A549 treated with ZK216348 at 1 μM for 4 hours (cell line): Measurements from ENCODE around the gene RAB3D. TPM values are rescaled to one million over a fixed set of nuclear protein-coding genes. Genes with fewer than 3 reads are reported as not detected.

Experiments used
- total RNA-seq: library from RNA; stranded (reverse); fragments of 200-300 nt; extraction: Qiagen RNA extraction; gene quantifications from 5 replicates; pipeline ENCODE4 v1.2.3, GENCODE V29; 2022; ENCODE audit warnings: low read depth

The RAB3D gene, protein sequence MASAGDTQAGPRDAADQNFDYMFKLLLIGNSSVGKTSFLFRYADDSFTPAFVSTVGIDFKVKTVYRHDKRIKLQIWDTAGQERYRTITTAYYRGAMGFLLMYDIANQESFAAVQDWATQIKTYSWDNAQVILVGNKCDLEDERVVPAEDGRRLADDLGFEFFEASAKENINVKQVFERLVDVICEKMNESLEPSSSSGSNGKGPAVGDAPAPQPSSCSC
- 3.2 to 4.8 TPM (median 3.7 TPM) in 5 replicates for total RNA-seq

DNA sequence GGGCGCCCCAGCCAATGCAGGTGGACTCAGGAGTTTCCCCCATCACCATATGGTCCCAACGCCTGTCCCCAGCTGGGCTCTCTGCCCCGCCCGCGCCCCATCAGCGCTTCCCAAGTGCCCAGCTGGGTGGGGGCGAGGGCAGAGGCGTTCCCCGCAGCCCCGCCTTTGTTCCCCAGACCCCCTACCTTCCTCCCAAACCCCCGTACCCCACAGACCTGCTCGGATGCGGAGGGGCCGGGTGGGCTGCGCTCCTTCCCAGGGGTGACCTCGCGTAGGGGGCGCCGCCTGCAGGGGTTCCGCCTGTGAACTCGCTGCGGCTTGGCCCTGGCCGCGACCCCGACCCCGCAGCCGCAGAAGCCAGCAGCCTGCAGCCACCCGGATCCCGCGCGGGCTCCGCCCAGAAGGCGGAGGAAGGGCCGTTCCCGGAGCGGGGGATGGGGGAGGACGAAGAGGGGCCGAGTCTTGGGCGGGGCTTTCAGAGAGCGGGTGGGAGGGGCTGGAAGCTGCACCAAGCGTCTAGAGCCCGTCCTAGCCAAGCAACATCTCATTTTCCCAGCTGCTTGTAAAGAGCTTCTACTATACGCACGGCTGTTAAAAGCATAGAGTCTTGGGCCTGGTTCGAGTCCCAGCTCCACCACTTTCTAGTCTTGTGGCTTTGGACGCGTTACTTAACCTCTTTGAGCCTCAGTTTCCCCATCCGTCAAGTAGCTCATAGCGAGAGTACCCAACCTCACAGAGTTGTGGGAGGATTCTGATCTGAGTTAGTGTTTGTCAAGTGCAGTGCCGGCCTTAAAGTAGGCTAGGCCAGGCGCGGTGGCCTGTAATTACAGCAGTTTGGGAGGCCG, at the start of gene RAB3D:
RAB3D (minus strand) TSS at position 404 of the 845 bp plus-strand sequence. CDS start 2,258 bp downstream, outside the sequence.

DNA sequence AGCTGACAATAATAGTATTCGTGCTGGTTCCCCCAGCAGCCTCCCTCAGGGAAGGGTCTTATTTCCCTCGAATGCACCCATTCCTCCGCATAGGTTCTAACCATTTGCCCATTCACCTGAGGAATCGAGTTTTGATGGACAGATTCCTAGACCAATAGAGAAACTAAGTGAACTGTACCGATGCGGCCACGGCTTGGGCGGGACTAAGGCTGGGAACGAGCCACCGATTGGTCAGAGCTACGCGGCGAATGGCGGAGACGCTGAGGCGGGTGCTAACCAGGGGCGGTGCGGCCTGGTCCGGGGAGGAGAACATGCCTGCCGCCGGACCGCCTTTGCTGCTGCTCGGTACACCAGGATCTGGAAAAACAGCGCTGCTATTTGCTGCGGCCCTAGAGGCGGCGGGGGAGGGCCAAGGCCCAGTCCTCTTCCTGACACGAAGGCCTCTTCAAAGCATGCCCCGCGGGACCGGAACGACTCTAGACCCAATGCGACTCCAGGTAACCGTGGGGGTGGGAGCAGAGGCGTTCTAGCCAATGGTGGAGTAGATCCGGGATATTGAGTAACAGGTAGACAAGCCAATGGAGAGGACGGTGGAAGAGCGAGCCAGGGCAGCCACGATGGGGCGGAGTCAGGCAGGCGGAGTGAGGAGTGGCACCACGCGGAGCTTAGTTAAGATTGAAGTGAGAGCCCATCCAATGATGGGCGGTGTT, 35.1 kb upstream of the RAB3D start, which contains the start of gene SWSAP1:
SWSAP1 (plus strand) TSS at position 234 of the 710 bp plus-strand sequence; CDS start at position 249, 15 bp downstream.

DNA sequence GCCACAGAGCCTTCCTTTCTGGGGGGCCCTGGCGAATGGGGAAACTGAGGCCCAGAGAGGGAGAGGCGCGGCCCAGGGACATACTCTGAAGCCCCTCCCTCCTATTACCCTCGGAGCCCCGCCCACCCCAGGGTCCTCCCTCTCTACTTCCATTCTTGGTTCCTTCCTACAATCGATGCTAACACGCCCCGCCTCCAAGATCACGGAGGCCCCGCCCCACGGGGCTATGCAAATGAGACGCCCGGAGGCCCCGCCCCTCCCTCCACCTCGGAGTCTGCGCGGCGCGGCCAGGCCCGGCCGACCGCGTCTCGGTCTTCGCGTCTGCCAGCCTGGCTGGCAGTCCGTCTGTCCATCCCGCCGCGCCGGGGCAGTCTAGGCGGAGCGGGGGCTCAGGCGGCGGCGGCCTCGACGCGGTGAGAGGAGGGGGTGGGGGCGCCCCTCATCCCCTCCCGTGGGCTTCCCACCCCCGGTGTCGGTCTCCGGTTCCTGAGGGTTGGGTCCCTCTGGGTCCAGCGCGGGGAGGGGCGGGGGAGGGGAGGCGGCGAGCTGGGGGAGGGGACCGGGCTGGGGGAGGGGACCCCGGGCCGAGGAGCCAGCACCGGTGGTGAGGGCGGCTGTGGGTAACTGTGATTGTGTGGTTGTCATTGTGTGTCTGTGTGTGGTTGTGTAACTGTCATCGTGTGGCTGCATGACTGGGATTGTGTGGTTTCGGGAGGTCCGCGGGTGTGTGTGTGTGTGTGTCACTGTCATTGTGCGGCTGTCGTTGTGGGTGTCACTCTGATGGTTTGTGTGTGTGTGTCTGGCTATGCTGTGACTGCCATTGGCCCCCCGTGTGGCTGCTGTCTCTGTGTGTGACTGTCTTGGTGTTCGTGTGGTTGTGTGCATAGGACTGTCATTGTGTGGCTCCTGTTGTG, 16.0 kb upstream of the RAB3D start, which contains the start of gene PLPPR2:
PLPPR2 (plus strand) TSS at position 273 of the 914 bp plus-strand sequence. CDS start 2,242 bp downstream, outside the sequence.

DNA sequence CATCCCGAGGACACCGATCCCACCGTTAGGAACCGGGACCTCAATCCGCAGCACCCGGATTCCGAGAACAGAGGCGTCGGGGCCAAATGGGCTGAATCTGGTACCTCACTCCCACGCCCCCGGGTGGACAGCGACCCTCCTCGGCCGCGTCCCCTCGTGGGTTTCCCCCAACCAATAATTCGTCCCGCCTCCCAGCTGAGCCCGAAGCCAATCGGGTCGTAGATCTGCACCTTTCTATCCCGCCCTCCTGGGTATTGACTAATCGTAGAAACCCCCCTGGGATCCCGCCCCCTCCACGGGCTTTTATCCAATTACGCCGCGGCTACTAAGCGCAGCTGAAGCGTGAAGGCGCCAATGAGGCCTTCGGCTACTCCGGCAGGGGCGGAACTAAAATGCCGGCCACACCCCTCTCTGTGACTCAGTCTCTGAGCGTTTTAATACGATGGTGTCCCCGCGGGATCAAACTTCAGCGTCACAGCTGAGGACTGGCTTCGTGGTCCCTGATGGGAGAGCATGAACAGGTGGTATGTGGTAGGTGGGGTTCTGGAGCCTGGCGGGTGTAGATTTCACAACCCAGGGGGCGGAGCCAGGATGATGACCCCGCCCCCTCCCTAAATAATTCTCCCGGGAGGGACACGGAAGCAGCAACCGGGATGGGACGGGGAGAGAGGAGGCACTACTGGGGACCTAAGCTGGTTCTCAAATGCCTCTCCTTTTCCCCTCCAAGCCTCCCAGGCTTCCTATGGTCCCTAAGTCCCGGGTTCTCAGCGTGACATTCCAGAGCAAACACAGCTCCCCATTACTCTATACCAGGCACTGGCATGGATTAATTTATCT, 6.9 kb upstream of the RAB3D start, which contains the start of the genes CCDC159 and TMEM205:
CCDC159 (plus strand) TSS at position 416 of the 837 bp plus-strand sequence; CDS start at position 504, 88 bp downstream.
TMEM205 (minus strand) TSS at position 165 of the 837 bp plus-strand sequence. CDS start 649 bp downstream, outside the sequence.

DNA sequence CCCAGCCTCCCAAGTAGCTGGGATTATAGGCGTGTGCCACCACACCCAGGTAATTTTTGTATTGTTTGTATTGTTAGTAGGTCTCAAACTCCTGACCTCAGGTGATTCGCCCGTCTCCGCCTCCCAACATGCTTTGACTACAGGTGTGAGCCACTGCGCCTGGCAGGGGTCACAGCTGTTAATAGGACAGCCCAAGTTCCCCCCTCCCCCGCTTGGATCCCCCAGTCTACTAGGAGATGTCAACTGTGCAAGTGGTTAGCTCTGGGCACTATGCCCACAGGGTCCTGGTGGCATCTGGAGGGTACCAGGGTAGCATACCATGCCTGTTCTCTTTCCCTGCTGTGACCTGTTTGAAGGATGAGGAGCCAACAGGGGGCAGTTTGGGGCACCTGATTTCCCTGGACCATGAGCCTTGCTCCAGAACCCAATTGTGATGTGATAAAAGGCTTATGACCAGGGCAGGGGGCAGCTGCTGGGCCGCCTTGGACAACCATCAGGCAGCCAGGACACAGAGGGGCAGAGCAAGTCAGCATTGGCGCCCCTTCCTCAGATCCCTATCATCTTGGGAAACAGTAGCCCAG, 43.7 kb downstream of the RAB3D start, which contains the start of gene TSPAN16:
TSPAN16 (plus strand) TSS at position 496 of the 581 bp plus-strand sequence. CDS start 138 bp downstream, outside the sequence.

Other genes starting within 250 kb of the RAB3D start
- 14.2 to 17.8 TPM (median 16.2 TPM) in 5 replicates for gene SPC24, start 183.9 kb downstream of the RAB3D start, total RNA-seq
- 34.6 to 59.3 TPM (median 46.8 TPM) in 5 replicates for gene KANK2, start 142.1 kb downstream of the RAB3D start, total RNA-seq
- gene ANGPTL8, start 100.0 kb downstream of the RAB3D start, total RNA-seq = not detected in 5 replicates
- gene DOCK6, start 77.1 kb downstream of the RAB3D start, total RNA-seq = 5.3 to 11.8 TPM (median 9.6 TPM) in 5 replicates
- not detected in 5 replicates for gene TSPAN16, start 43.5 kb downstream of the RAB3D start, total RNA-seq
- 85.8 to 127 TPM (median 117 TPM) in 5 replicates for gene TMEM205, start 6.6 kb upstream of the RAB3D start, total RNA-seq
- 2.5 to 5.1 TPM (median 4.9 TPM) in 5 replicates for gene CCDC159, start 6.9 kb upstream of the RAB3D start, total RNA-seq
- 5.8 to 10.6 TPM (median 9.4 TPM) in 5 replicates for gene PLPPR2, start 15.8 kb upstream of the RAB3D start, total RNA-seq
- 1.1 to 2.5 TPM (median 2.1 TPM) in 5 replicates for gene SWSAP1, start 35.0 kb upstream of the RAB3D start, total RNA-seq
- 2.7 to 6.1 TPM (median 4.9 TPM) in 5 replicates for gene EPOR, start 44.7 kb upstream of the RAB3D start, total RNA-seq
- gene RGL3, start 79.7 kb upstream of the RAB3D start, total RNA-seq = 1.7 to 2.7 TPM (median 2.2 TPM) in 5 replicates
- 1.1 to 2.1 TPM (median 1.3 TPM) in 5 replicates for gene ODAD3, start 95.5 kb upstream of the RAB3D start, total RNA-seq
- gene PRKCSH, start 96.0 kb upstream of the RAB3D start, total RNA-seq = 216 to 282 TPM (median 266 TPM) in 5 replicates
- 0.05 to 0.19 TPM (median 0.13 TPM) in 3 of 5 replicates, not detected in the others for gene ELAVL3, start 141.4 kb upstream of the RAB3D start, total RNA-seq
- gene ZNF653, start 166.2 kb upstream of the RAB3D start, total RNA-seq = 2.8 to 4.9 TPM (median 4.0 TPM) in 5 replicates
- 22.5 to 35.8 TPM (median 34.6 TPM) in 5 replicates for gene ECSIT, start 189.5 kb upstream of the RAB3D start, total RNA-seq
- gene CNN1, start 199.2 kb upstream of the RAB3D start, total RNA-seq = 0.17 to 0.68 TPM (median 0.42 TPM) in 5 replicates
- gene ELOF1, start 219.6 kb upstream of the RAB3D start, total RNA-seq = 84.5 to 121 TPM (median 104 TPM) in 5 replicates
- 0.41 TPM in 1 of 5 replicates, not detected in the others for gene ACP5, start 238.0 kb upstream of the RAB3D start, total RNA-seq